PC-9 (cell line): ENCODE results near the gene PCDHB8.
"Not testable (repeated sequence)": the region's sequence is repeated elsewhere in the genome, so short reads cannot be mapped to it uniquely, and the experiment has no call there.

ENCODE experiments used
- CTCF ChIP-seq: fragments of 200-600 bp; sonication (generic); conservative IDR thresholded peaks from 2 replicates; pipeline ENCODE4 v1.6.1; 2017; ENCODE audit warnings: mixed run types, antibody characterized with exemption, mild to moderate bottlenecking, moderate library complexity
- EZH2 ChIP-seq: fragments of 200-600 bp; sonication (generic); IDR thresholded peaks from 2 replicates; pipeline ENCODE4 v1.8.0; 2017; ENCODE audit warnings: antibody characterized with exemption, low read depth

- not testable (repeated sequence) for TF ChIP-seq CTCF, EZH2
Observed at GRCh38 chr5:141157356-141157755, 20.2 kb upstream of the PCDHB8 start.
